GM18505 (cell line): ENCODE measurements around the gene RWDD1.

Experiments
- ATAC-seq: cut with Tn5 transposase; IDR thresholded peaks from one replicate; pipeline ENCODE4 v1.9.1; 2021; ENCODE audit not compliant: unreplicated experiment
- POLR2A ChIP-seq: IDR thresholded peaks from 4 replicates; pipeline ENCODE4 v1.6.1; 2011; ENCODE audit warnings: borderline replicate concordance; ENCODE audit not compliant: insufficient read depth, insufficient read length; ENCODE audit errors: extremely low read depth

Gene RWDD1

DNA sequence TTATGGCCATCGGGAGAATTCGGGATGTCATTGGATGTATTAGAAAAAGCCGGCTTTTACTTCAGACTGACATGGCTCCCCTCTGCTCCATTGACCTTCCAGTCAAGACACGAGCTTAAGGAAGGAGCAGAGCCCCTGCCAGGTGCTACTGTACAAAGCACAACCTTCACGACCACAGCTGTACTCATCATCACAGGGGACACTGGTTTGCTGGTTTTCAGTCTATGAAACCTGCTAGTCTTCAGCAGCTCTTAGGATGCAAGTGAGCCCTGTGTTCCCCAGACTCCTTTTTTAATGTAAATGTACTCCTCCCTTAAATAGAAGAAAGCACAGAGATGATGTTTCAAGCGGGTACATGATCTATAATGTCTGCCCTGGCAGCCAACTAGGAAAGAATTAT lies 23.9 kb upstream of the RWDD1 start:
- no peak for ATAC-seq
- no peak for TF ChIP-seq POLR2A

DNA sequence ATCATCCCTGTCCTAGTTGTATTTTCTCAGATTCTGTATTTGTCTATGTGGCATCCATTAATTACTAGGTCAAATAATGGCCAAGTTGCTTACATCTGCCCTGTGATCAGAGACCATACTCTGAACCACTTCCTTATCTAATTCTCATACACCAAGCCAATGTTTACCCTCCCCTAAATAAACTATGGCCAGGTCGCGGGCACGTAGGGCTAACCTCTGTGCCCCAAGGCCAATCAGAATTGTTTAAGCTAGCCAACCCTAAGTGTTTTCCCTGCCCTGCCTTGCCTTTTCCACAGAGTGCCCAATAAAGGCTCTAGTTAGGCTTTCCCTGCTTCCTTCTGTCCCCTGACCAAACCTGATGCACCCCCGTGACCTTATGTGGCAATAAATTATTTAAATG lies 20.5 kb upstream of the RWDD1 start:
- no peak for TF ChIP-seq POLR2A
- ATAC-seq, result no peak

DNA sequence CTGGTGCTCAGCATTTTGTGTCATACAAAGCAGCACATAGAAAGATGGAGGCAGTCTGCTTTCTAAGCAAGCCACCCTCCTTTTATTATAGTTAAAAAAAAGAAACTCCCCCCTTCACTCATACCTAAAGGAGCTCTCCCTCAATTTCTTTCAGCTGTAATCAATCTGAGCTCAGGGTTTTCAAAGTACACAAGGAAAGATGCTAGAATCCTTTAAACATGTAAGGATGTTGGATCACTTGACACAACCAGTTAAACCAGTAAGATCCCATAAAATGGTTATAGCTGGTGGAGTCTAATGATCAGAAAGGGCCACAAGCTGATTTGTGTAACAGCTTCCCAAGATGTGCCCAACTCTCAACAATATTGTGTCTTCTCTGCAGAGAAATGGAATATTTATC lies 17.9 kb upstream of the RWDD1 start, which contains the start of gene CALHM4:
Gene CALHM4, plus strand, starts transcription at position 301 of the 400 bp plus-strand sequence. Its CDS starts 43 bp downstream, at position 344.
- TF ChIP-seq POLR2A, result no peak
- ATAC-seq, result no peak

DNA sequence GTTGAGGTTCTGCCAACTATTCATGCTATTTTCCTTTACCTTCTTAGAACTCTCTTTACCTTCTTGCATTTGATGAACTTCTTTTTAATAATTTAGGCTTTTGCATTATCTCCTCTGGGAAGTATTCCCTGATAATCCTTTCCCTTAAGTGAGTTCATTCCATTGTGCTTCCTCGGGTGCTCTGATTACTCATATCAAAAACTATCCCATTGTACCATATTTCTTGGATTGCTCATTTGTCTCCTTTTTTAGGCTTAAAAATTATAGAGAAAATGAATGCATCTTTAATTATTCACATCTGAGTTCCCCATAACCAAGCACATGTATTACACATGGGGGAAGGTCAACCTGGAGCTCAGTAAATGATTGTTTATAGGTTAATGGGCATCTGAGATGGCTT lies 15.2 kb upstream of the RWDD1 start:
- no peak for ATAC-seq
- TF ChIP-seq POLR2A, result no peak

DNA sequence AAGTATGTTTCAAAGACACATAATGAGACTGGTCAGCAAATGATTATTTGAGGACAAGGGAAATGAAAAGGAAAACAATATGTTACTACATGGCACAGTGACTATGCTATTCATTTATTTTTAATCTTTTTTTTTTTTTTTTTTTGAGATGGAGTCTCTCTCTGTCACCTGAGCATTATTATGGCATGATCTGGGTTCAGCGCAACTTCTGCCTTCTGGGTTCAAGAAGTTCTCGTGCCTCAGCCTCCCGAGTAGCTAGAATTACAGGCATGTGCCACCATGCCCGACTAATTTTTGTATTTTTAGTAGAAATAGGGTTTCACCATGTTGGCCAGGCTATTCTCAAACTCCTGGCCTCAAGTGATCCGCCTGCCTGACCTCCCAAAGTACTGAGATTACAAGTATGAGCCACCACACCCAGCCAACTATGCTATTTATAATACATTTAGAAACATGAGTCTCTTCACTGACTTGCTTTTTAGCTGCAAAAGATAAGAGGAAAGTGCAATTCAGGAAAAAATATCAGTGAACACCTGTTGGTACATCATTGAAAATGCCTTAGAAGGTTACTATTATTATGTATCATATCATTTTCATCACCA lies 14.4 kb upstream of the RWDD1 start:
- no peak for ATAC-seq

DNA sequence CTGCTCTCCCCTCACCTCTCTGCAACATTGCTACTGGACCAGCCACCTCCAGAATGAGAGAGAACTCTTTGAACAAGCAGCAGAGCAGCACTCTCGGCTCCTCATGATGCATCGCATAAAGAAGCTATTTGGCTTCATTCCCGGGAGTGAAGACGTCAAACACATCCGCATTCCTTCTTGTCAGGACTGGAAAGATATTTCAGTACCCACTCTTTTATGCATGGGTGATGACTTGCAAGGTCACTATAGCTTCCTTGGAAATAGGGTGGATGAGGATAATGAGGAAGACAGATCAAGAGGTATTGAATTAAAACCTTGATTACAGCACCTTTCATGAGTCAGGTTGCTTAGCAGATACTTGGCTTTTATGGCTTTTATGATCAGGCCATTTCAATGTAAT lies 13.4 kb upstream of the RWDD1 start:
- ATAC-seq, result no peak
- no peak for TF ChIP-seq POLR2A

More for the DNA sequence above, 14.4 kb upstream of the RWDD1 start:
- TF ChIP-seq POLR2A, result no peak

DNA sequence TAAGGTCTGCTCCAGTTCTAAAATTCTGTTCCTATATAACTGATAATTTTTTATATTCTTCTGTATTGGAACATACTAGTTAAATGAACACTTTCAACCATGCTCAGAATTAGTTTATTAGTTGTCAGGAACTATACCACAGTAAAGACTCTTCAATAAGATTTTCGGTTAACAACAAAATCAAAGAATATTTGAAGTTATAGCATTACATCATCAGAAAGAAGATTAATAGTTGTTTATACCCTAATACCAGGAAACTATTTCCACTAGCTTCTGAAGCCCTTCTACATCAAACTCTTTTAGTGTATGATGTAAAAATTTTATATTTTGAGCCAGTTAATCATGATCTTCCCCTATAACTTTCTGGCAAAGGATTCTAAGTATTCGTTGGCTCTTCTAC lies 11.2 kb upstream of the RWDD1 start:
- no peak for ATAC-seq
- no peak for TF ChIP-seq POLR2A

DNA sequence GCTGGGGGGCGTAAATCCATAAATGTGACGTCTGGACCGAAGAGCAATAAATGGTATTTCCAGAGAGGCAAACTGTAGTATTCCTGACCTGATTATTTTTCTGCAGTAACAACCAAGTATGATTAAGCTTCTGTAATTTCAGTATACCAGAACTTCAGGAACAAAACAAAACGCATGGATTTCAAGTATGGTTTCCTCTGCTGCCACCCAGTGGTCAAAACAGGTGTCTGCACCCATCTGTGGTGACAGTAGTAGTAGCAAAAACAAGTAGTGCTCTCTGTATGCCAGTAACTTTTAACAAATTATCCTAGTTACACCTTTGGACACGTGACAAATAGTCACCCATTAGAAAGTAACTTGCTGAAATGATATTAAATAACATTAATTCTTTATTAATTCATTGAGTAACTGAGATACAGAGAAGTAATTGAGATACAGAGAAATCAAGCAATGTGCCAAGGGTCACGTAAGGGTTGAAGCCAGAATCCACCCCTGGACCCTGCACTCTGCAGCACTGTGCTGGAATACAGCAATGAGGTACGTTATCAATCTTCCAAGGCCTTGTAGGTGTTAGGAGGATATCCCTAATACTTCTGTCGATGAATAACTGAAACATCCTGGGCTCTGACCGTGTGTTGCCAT lies 9.8 kb upstream of the RWDD1 start:
- no peak for TF ChIP-seq POLR2A
- no peak for ATAC-seq

DNA sequence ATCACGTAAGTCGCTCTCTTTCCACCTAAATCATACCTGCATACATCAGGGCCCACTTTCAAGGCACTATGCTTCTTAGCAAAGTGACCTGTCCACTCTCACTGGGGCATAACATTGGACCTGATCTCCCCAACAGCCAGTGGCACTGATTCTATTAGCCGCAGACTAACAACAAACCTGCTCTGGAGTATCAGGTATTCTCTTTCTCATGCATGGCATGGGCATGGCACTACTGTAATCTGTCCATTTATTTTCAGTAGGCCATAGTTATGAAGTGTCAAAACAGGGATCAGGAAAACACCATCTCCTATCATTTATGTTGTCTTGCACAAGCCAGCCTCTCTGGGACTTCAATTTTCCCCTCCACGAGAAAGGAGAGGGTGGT lies 9.3 kb upstream of the RWDD1 start:
- ATAC-seq, result no peak
- TF ChIP-seq POLR2A, result no peak

DNA sequence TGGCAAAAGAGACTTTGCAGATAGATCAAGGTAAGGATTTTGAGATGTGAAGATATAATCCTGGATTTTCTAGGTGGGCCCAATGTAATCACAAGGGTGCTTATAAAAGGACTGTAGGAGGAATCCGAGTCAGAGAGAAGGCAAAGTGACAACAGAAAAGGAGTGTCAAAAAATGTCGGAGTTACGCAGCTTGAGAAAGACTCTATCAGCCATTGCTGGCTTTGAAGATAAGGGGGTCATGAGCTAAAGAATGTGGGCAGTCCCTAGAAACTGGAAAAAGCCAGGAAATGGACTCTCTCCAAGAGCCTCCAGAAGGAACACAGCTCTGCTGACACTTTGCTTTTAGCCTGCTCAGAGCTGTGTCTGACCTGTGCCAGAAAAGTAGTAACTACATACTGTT lies 8.7 kb upstream of the RWDD1 start:
- no peak for TF ChIP-seq POLR2A
- no peak for ATAC-seq

DNA sequence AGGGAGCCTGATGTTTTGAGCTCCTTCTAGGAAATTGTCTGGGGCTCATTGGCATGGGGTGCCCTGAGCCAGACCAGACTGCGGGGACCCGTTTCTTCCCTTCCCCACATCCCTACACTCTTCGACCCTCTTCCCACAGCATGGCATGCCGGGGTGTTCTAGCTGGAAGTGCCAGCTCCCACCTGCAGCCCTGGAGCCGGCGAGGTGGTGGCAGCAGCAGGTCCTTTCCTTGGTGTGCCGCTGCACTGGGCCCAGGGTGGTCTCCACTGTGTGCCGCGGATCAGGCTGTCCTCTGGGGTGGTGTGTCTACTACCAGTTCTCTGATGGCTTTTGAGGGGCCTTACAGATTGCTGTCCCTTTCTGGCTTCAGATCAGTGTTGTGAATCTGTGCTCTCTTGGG lies 7.5 kb upstream of the RWDD1 start:
- ATAC-seq, result no peak
- no peak for TF ChIP-seq POLR2A

DNA sequence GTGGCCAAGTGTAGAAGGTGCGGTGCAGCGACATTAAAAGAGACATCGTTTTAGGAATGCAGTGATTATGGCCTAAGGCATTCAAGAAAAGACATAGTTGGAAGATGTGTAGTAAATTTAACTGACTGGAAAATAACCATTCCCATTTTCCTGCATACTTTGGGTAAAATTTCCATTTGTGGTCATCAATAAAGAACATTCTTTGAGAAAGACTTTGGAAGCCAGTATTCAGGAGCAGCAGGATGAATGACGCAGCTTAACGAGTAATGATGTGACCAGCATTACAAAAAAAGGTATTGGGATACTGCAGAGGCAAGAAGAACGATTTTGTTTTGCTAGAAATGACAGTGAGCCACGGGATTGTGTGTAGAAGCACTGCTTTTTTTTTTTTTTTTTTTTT lies 7.0 kb upstream of the RWDD1 start:
- ATAC-seq, result no peak
- TF ChIP-seq POLR2A, result no peak

DNA sequence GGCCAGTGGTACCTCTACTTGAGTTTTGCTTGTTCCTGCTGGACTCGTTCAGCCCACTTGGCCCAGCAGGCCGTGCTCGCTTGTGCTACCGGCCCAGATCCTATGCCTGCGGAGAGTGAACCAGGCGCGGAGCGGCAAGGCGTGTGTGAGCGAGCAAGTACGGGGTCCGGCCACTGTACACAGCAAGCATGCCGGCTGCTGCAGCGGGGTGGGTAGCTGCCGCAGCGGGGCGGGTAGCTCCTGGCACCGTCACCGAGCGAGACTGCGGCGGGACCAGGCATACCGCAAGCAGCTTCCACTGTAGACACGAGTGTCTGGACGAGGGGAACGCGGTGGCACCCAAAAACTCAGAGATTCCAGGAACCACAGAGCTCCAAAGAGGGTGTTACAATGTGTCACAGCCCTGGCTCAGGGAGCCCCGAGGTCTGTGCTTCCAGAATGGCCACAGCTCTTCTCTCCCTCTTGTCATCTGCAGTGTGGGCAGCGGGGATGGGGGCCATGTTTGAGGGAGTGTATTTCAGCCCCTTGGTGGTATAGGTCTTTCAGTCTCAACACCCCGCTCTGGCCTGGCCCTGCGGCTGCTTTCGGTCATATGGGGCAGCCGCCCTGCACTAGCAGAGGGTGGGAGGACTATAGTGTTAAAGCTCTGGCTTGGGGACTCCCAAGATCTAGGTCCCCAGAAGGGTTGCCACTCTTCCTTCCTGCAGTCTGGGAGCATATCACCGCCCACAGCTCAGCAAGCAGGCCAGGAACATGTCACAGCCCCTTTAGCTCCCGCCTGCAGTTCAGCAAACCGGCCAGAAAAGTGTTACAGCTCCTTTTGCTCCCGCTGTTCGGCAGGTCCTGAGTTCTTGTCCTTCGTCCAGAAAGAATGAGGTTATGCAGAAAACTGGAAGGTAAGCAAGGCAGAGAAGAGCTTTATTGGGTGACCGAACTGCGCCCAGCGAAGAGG lies 6.1 kb upstream of the RWDD1 start:
- peak; percentile 48 for ATAC-seq
- TF ChIP-seq POLR2A, result no peak
